Endothelial cell of umbilical vein (primary cell): Measurements from ENCODE around the gene PRXL2A. TPM values are rescaled to one million over a fixed set of nuclear protein-coding genes. Genes with fewer than 3 reads are reported as not detected.

Experiments
- BruUV-seq: library from RNA; stranded (reverse); fragments of 400-500 nt; replicated peaks from 2 replicates; lab custom pipeline; 2021; lab: Mats Ljungman, UMichigan
- CTCF ChIA-PET: fragments of 300-600, 350-600 bp; sonication (Branson Sonifier 250); formaldehyde crosslinking; loops from one replicate; lab custom pipeline; 2021; ENCODE audit warnings: antibody characterized with exemption, inconsistent platforms; lab: Charles Lee
- POLR2A ChIA-PET: fragments of 300-600, 350-600 bp; sonication (Branson Sonifier 250); formaldehyde crosslinking; loops from one replicate; lab custom pipeline; 2021; ENCODE audit warnings: antibody characterized with exemption, inconsistent platforms; lab: Charles Lee
- DNase-seq: peaks from one replicate; pipeline ENCODE4 v3.0.0-alpha.2; 2011; ENCODE audit warnings: low read depth, low spot score
- FAIRE-seq: peaks from 2 replicates; lab custom pipeline; 2011; peaks lifted over from hg19 to GRCh38; lab: Jason Lieb, UNC
- H2AFZ ChIP-seq: 2 replicates; pipeline ENCODE4 v1.6.0; 2012; ENCODE audit warnings: low read depth, low read length, control low read depth, inconsistent platforms
- H3K27ac ChIP-seq: 2 replicates; pipeline ENCODE4 v1.5.1; 2011; ENCODE audit warnings: low read depth, mild to moderate bottlenecking, control low read depth, low read length, moderate library complexity; ENCODE audit not compliant: insufficient read depth
- H3K27me3 ChIP-seq, 2 experiments: 2 replicates each; pipeline versions ENCODE4 v1.6.0 to v1.6.1; 2011; ENCODE audit warnings: low read length in 2 of 2, mixed read lengths in 1 of 2; ENCODE audit not compliant: control insufficient read depth in 2 of 2, insufficient read depth in 2 of 2
- H3K36me3 ChIP-seq, 2 experiments: 2 replicates in 1 of 2; 3 replicates in 1 of 2; pipeline ENCODE4 v1.5.1; 2011; ENCODE audit warnings: low read length in 2 of 2, mild to moderate bottlenecking in 1 of 2, moderate library complexity in 1 of 2; ENCODE audit not compliant: control insufficient read depth in 2 of 2, insufficient read depth in 2 of 2; ENCODE audit errors: extremely low read depth in 1 of 2
- H3K4me1 ChIP-seq: 3 replicates; pipeline ENCODE4 v1.5.1; 2011; ENCODE audit warnings: mild to moderate bottlenecking, low read length; ENCODE audit not compliant: control insufficient read depth, insufficient read depth; ENCODE audit errors: extremely low read depth
- H3K4me2 ChIP-seq: 2 replicates; pipeline ENCODE4 v1.6.1; 2011; ENCODE audit warnings: low read length, control low read depth, mixed read lengths; ENCODE audit not compliant: insufficient read depth
- H3K4me3 ChIP-seq, 3 experiments: fragments of 200-600 bp in 1 of 3; sonication (generic), shearing (Covaris generic) in 1 of 3; replicated peaks in 1 of 3; 2 replicates each; pipeline ENCODE4 v1.5.1; 2011 to 2016; ENCODE audit warnings: control low read depth in 3 of 3, low read length in 3 of 3, mild to moderate bottlenecking in 2 of 3, inconsistent platforms in 1 of 3, low read depth in 1 of 3, moderate library complexity in 1 of 3; ENCODE audit not compliant: insufficient read depth in 1 of 3
- H3K79me2 ChIP-seq: 2 replicates; pipeline ENCODE4 v1.6.0; 2012; ENCODE audit warnings: low read length, inconsistent platforms; ENCODE audit not compliant: control insufficient read depth, insufficient read depth
- H3K9ac ChIP-seq: replicated peaks from 2 replicates; pipeline ENCODE3; 2011; ENCODE audit warnings: low read length, control low read depth; ENCODE audit not compliant: insufficient read depth; ENCODE audit errors: extremely low read depth
- H3K9me1 ChIP-seq: replicated peaks from 3 replicates; pipeline ENCODE4 v1.6.0; 2011; ENCODE audit warnings: mild to moderate bottlenecking, low read length; ENCODE audit not compliant: control insufficient read depth, insufficient read depth; ENCODE audit errors: extremely low read depth
- H3K9me3 ChIP-seq: replicated peaks from 2 replicates; pipeline ENCODE4 v1.5.1; 2012; ENCODE audit warnings: low read length, inconsistent platforms; ENCODE audit not compliant: control insufficient read depth, insufficient read depth
- H4K20me1 ChIP-seq: replicated peaks from 2 replicates; pipeline ENCODE3; 2011; ENCODE audit warnings: mild to moderate bottlenecking, low read length; ENCODE audit not compliant: control insufficient read depth, insufficient read depth; ENCODE audit errors: extremely low read depth
- EZH2 ChIP-seq: IDR thresholded peaks from 2 replicates; pipeline ENCODE4 v1.6.1; 2012; ENCODE audit warnings: borderline replicate concordance, low read depth, mild to moderate bottlenecking, moderate library complexity, low read length, inconsistent platforms; ENCODE audit not compliant: severe bottlenecking
- FOS ChIP-seq: IDR thresholded peaks from 2 replicates; pipeline ENCODE4 v1.6.1; 2011; ENCODE audit warnings: mild to moderate bottlenecking, low read length, moderate library complexity, borderline replicate concordance; ENCODE audit not compliant: insufficient read depth
- GATA2 ChIP-seq: IDR thresholded peaks from 2 replicates; pipeline ENCODE4 v1.7.0; 2011; ENCODE audit warnings: low read depth, mild to moderate bottlenecking, moderate library complexity, mixed read lengths, low read length; ENCODE audit not compliant: insufficient read length, insufficient read depth
- JUN ChIP-seq: IDR thresholded peaks from 2 replicates; pipeline ENCODE4 v1.6.1; 2011; ENCODE audit warnings: borderline replicate concordance, low read depth; ENCODE audit not compliant: insufficient read length, insufficient read depth
- MYC ChIP-seq: IDR thresholded peaks from one replicate; pipeline ENCODE4 v1.6.1; 2011; ENCODE audit warnings: mild to moderate bottlenecking, low read depth, low read length
- POLR2A ChIP-seq: IDR thresholded peaks from 2 replicates; pipeline ENCODE4 v1.6.1; 2012; ENCODE audit warnings: low read depth, mild to moderate bottlenecking, control low read depth, low read length
- POLR2AphosphoS5 ChIP-seq: IDR thresholded peaks from 2 replicates; pipeline ENCODE4 v1.6.1; 2012; ENCODE audit warnings: low read depth, mild to moderate bottlenecking, control low read depth, low read length, moderate library complexity; ENCODE audit not compliant: insufficient read depth
- dilution Hi-C: fragments of 300-500 bp; cut with MboI; formaldehyde crosslinking; loops from one replicate; pipeline ENCODE4 v1.15.0; 2019; ENCODE audit warnings: low sequenced_read_pairs; ENCODE audit not compliant: extremely low pct_ligation_motif_present
- intact Hi-C: fragments of 100-400 bp; cut with micrococcal nuclease; formaldehyde crosslinking; loops from one replicate; pipeline ENCODE4 v1.10.0; 2022
- polyA plus RNA-seq, 4 experiments: library from polyadenylated mRNA; depleted of rRNA in 3 of 4; stranded (reverse) in 3 of 4; unstranded in 1 of 4; fragments of >200 nt; gene quantifications; 2 replicates each; pipeline versions ENCODE4 v1.2.1 to v1.2.3, GENCODE V29; 2011 to 2012; ENCODE audit warnings: missing spikeins in 1 of 4
- total RNA-seq: library from RNA; stranded (reverse); gene quantifications from 2 replicates; pipeline ENCODE4 v1.2.3, GENCODE V29; 2021
- TF ChIP-seq, protein P1 (sequence below): IDR thresholded peaks from 2 replicates; pipeline ENCODE4 v1.6.1; 2011; ENCODE audit not compliant: insufficient read depth, insufficient read length
- TF ChIP-seq, protein P2 (sequence below), 2 donors: IDR thresholded peaks; 1 replicate in 1 of 2; 2 replicates in 1 of 2; pipeline ENCODE4 v1.5.1; 2011; ENCODE audit warnings: low read length in 2 of 2, mild to moderate bottlenecking in 2 of 2, moderate library complexity in 2 of 2, control low read depth in 1 of 2, inconsistent platforms in 1 of 2, low read depth in 1 of 2; ENCODE audit not compliant: insufficient read depth in 1 of 2; ENCODE audit errors: extremely low read depth in 1 of 2

The PRXL2A gene
- total and polyA plus RNA-seq, 2 donors (not counting 3 experiments of a cell fraction or from before 2014, with no cell fraction given): 113 to 321 TPM

DNA sequence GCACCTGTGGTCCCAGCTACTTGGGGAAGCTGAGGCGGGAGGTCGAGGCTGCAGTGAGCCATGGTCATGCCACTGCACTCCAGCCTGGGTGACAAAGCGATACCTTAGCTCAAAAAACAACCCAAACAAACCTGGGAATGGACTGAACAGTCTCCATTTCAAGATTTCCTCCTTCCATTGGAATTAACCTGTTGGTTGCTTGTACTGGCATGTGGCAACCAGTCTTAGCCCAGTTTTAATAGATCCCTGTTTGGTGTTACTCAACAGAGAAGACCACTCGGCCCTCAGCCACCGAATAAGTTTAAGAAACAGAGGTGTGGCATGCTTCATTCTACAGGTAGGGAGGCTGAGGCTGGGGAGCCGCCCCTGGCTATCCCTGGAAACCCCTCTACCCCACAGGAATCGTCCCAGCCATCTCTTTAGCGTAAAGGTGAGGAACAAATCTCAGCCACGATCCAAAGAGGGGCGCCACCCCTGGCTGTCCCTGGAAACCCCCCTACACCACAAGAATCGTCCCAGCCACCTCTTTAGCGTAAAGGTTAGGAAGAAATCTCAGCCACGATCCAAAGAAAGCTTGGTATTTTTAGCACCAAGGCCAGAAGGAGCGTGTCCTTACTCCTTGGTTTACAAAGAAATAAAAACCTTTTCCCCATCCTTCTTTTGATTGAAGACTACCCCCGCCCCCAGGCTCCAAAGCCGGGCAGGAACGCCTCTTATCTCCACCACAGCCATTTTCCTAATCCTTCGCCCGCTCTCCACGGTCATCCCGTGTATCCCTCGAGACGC, 44.9 kb downstream of the PRXL2A start:
- H3K9me1 ChIP-seq: no peaks in the 10 kb centered on the region
- peak overlapping the region; percentile 63 for H3K4me2 ChIP-seq
- no peaks in the 10 kb centered on the region for H3K27me3 ChIP-seq
- DNase-seq (no peak), FAIRE-seq (peak; percentile 63)
- H3K4me1 ChIP-seq: peaks cover 34% of the 10 kb centered on the region
- TSS peak; percentile 69 for BruUV-seq
- POLR2A ChIA-PET: interaction anchor here (0.7 to 0.9 kb wide), 3 partner anchors 10 to 53 kb away, joined by 3 read pairs; no protein-coding TSS in a partner anchor
- peak overlapping the region; percentile 4 for H2AFZ ChIP-seq
- intact Hi-C loops (loop anchor here (1.0 kb wide), 1 partner anchor 56 kb away; no protein-coding TSS in a partner anchor), dilution Hi-C loops (no loop called here)
- no peaks in the 10 kb centered on the region for H3K9me3 ChIP-seq
- H3K36me3 ChIP-seq: peaks cover 0 to 3% of the 10 kb centered on the region in 2 experiments
- H3K27ac ChIP-seq: peak overlapping the region; percentile 18
- H3K9ac ChIP-seq: peak overlapping the region; percentile 69
- TF ChIP-seq MYC (no peak), POLR2AphosphoS5 (no peak), FOS (no peak), POLR2A (no peak), GATA2 (no peak), EZH2 (no peak), JUN (no peak)
- TF ChIP-seq, protein P1, sequence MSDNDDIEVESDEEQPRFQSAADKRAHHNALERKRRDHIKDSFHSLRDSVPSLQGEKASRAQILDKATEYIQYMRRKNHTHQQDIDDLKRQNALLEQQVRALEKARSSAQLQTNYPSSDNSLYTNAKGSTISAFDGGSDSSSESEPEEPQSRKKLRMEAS: no peak
- TF ChIP-seq, protein P2, sequence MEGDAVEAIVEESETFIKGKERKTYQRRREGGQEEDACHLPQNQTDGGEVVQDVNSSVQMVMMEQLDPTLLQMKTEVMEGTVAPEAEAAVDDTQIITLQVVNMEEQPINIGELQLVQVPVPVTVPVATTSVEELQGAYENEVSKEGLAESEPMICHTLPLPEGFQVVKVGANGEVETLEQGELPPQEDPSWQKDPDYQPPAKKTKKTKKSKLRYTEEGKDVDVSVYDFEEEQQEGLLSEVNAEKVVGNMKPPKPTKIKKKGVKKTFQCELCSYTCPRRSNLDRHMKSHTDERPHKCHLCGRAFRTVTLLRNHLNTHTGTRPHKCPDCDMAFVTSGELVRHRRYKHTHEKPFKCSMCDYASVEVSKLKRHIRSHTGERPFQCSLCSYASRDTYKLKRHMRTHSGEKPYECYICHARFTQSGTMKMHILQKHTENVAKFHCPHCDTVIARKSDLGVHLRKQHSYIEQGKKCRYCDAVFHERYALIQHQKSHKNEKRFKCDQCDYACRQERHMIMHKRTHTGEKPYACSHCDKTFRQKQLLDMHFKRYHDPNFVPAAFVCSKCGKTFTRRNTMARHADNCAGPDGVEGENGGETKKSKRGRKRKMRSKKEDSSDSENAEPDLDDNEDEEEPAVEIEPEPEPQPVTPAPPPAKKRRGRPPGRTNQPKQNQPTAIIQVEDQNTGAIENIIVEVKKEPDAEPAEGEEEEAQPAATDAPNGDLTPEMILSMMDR (IDR thresholded peaks at IDR 0.05; ENCODE audit: extremely low read depth in 1 of 2, insufficient read depth in 1 of 2, low read depth in 1 of 2, low read length in 2 of 2): no peak
- peak overlapping the region in 2 of 3 experiments; percentile 1 to 25 for H3K4me3 ChIP-seq
- peaks cover 46% of the 10 kb centered on the region for H3K79me2 ChIP-seq
- peaks cover 2% of the 10 kb centered on the region for H4K20me1 ChIP-seq
- CTCF ChIA-PET: interaction anchor here (0.8 to 37.4 kb wide), 4 partner anchors 9 to 70 kb away, joined by 5 to 1118 read pairs (median 13); no protein-coding TSS in a partner anchor
